Glomerular endothelial cell (primary cell): ENCODE measurements around the gene PRDM2. TPM values are rescaled to one million over a fixed set of nuclear protein-coding genes. Genes with fewer than 3 reads are reported as not detected.
"Not testable (repeated sequence)": the region's sequence is repeated elsewhere in the genome, so short reads cannot be mapped to it uniquely, and the experiment has no call there.

Source experiments
- DNase-seq: peaks from one replicate; pipeline ENCODE4 v3.0.0-alpha.2; 2011; ENCODE audit warnings: low read depth, low spot score; ENCODE audit errors: extremely low read depth
- total RNA-seq: library from RNA; depleted of rRNA; stranded (reverse); fragments of >200 nt; gene quantifications from 2 replicates; pipeline ENCODE4 v1.2.3, GENCODE V29; 2015

PRDM2 gene
- total RNA-seq, 1 donor from 2014 or later = 25.7 TPM

DNA sequence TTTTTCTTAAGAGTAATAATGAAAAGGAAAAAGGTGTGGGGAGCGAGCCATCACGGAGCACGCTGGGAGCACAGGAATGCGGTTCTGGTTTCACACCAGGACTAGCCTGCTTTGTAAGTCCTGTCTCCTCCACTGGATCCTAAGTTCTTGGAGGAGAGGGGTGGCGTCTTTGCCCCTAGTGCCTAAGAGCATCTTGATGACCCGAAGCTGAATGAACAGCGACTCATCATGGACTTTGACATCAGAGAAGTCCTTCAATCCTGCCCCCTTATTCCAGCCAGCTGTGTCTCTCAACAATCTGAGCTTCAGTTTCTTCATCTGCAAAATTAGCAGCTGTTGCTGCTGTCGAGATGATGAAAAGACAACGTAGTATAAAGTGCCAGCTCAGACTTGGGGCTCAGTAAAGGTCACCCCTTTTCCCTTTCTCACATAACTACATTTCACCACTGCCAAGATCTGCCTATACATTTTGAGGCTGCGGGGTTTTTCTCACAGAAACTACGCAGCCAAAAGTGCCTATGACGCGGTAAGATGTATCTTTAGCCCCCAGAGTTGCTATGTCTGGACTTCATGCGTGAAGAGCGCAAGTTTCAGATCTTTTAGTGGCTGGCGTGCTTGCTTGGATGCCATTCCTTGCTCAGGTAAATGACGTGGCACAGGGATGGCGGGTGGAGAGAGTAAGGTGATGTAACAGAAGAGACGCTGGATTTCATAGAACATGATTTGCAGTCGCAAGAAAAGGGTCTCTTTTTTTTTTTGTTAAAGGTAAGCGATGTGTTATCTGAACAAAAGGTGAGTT lies 4.9 kb upstream of the PRDM2 start:
- DNase-seq = no peak

DNA sequence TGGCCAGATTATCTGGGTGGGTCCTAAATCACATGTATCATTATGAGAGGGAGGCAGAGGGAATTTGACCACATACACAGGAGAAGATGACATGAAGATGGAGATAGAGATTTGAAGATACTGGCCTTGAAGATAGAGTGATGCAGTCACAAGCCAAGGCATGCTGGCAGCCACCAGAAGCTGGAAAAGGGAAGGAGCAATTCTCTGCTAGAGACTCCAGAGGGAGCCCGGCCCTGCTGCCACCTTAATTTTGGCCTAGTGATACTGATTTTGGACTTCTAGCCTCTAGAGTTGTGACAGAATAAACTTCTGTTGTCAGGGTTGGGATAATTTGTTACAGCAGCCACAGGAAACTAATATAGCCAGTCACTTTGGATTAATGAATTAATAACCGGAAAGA lies 2.2 kb upstream of the PRDM2 start:
- no peak for DNase-seq

DNA sequence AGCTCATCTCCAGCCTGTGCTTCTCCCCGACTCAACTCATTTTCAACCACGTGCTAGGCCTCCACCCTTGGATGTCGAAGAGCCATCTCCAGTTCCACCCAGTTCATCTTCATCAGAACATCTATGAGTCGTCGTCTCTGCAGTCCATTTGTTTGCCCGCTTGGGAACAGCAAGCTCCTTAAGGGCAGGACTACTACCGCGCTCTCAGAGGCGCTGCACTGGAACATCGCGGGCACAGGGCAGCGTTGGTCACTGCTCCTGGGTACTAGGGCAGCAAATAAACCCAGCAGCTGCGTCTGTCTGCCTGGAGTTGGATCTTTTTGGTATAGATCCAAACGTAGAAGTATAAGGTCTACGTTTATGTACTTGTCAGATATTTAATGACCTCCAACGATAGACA lies 478 bp upstream of the PRDM2 start:
- no peak for DNase-seq

DNA sequence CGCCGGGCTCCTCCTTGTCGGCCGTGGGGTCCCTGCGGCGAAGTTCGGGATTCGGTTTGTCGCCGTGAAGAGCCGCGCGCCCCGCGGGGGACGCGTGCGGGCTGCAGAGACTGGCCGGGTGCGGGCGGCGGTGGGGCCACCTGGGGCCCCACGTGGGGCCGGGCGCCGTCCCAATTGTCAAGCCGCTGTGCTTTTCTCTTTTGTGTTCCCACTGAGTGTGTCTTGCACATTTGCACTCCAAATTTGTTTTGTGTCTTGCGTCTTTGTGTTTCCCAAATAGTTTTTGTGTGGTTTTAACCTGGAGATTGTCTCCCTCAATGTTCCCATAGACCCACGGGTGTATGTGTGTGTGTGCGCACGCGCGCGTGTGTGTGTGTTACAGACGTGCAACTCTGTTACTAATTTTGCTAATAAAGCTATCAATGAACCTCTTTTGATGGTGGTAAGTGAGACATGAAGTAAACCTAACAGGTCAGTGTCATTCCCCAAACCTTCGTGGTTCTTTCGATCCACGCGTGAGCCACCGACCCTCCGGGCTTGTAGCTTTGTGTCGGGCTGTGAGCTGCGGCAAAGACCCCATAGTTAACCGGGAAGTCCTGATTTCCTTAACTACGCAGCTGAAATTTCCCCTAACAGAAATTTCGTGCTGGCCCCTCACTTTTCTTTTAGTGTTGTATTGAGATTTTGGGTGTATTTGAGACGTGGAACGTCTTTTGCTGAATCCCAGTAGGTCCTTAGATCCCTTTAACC lies 708 bp downstream of the PRDM2 start:
- no peak for DNase-seq

DNA sequence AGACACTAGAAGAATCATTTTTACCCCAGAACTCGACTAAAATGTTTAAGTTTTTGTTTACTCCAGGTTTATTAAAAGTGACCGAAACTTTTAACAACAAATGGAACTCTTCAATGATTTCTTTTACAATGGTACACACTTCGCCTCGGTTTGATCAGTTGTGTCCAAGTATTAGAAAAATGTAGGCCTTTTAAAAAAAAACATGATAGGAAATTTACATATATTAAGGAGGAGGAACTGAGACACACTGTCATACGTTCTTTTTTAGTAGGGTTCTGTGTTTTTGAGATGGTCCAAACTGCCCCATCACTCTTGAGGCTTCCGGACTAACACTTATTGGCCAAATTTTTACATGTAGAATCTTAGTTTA lies 1.3 kb downstream of the PRDM2 start:
- DNase-seq = no peak

DNA sequence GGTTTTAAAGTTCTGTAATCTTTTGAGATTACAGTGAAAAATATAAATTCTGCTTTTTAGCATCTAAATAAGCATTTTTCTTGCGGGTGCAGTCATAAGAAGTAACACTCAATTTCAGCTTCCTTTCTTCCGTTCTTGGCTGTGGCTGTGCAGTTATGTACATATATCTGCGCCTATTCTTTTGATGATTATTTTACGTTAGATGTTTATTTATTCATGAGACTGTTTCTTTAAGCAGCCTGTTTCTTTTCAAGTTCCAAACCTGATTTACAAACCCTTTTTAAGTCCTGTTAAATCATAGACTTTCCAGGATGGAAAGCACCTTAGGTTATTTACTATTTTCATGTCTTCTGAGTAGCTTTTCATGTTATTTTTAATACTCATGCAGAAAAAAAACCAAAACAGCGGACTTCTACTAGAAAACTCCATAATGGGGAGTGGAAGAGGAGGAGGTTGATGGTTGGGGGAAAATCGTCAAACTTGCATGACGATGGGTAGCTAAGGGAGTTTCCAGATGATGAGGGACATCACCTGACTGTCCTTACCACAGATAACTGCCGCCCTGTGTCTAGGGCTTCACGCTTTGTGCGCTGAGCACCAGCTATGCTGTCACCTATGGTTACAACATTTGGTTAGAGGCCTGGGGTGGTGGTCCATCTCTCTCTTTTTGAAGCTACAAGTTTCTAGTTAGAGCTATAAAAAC lies 2.6 kb downstream of the PRDM2 start:
- no peak for DNase-seq

DNA sequence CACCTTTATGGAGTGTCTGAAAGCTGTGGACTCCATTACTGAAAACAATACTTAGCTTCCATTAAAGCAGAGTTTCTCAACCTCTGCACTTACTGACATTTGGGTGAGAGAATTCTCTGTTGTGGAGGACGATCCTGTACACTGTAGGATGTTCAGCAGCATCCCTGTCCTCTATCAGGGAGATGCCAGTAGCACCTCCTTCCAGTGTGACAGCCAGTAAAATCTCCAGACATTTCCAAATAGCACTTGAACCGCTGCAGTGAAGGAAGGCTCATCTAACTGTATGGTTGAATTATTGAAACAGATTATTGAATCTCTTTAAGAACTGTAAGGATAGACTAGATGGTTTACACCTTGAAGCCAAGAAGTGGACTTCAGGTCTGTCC lies 3.1 kb downstream of the PRDM2 start:
- no peak for DNase-seq

DNA sequence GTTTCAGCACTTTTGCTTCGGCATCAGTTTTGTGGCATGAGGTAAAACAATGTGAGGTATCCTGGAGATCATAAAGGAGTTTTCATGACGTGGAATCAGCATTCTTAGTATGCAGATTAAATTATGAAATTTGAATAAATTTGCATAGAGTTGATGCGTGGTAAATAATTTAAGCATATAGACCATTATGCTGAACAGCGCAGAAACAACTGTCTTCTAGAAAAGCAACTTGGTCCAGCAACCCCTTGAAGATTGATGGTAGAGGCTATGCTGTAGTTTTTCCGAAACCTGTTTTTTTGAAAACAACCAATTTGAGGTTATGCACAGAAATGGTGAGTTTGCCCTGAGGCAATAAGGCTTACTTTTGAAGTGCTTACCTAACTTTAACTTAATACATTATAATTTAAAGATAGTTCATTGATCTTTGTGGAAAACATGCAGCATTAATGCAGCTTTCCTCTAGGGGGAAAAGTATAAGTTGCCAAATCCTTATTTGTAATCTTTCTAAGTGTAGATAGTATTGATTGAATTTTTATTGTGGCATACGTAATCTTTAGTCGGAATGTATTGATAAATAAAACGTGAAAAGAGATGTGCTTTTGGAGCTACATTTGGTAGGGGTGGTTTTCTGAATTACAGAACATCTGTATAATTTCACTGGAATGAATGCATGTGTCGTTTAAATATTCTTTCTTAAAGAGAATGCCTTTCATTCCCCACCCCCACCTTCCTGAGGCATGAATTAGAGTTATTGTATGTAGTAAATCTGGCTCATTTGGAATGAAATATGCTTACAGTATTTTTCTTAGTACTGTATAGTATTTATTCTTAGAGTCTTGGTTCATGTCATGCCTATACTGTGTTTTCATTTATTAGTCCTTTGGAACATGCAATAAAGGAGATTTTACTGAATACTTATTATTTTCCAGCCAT lies 3.8 kb downstream of the PRDM2 start:
- no peak for DNase-seq

DNA sequence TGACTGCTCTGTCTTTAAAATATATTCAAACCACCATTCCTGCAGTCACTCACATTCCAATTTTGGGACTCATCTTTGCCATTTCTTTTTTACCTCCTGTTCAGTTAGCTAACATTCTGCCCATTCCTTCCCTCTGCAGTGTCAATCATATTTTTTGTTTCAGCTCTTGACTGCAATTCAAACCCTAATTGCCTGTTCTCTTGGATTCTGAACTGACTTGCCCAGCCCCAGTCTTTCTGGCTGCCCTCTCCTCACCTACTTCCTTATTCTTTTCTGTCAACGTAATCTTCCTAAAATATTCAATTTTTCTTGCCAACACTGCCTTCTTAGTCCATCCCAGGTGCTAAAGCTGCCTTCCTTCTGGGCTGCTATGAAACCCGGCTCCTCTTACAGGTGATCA lies 6.1 kb downstream of the PRDM2 start:
- no peak for DNase-seq

DNA sequence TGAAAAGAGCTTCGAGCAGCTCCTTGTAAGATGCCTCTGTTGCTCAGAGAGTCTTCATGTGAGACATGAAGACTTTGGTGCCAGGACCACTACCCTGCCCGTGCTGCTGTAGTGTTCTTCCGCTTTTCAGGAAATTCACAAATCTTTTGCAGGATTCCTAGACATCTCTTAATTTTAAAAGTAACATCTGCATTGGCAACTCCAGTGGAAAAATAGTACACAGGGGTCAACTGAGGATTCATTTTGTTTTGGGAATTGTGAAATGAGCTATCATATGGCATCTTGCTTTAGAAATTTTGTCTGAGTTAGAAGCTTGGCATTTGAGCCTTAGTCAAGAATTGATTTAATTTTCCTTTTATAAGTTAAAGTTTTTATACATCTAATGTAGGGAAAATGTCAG lies 7.2 kb downstream of the PRDM2 start:
- no peak for DNase-seq

DNA sequence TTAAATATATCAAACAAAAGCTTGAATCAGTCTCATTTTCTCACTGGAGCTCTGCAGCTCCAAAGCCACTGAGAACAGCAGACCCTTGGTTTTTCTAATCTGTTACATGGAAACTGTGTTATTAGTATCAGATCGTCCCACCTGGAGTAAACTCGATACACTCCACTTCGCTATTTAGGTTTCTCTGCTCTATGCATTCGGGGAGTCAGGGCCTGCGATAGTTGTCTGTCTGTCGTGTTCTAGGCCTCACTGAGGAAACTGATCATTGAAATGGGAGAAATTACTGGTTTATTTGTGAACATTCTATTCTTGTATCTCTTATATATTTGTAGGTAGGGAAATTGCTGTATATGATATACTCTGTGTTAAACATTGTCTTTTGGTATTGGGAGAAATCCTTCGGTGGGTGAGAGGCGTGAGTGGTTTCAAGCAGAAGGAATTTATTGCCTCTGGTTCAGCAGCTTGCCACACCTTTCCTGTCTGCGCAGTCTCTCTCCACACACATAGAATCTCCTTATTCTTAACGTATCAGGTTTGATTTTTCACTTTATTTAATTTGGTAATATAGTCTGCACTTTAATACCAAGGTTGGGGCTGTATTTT lies 8.5 kb downstream of the PRDM2 start:
- DNase-seq = no peak

DNA sequence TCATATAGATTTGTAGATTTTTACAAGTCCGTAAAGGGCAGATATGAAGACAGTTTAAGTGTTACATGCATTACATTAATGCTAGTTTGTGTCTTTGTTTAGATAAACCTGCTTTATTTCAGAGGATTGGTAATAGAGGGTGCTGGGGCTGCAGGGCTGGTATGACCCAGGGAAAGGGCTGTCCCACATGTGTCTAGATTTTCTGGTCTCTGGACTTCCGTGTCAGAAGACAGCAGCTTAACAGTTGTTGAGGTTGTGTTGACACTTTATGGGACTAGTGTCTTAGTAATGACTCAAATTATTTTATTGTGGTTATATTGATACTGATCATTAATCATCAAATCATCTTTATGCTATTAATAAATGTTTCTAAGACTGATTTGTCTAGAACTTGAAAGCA lies 10.1 kb downstream of the PRDM2 start:
- DNase-seq = no peak

DNA sequence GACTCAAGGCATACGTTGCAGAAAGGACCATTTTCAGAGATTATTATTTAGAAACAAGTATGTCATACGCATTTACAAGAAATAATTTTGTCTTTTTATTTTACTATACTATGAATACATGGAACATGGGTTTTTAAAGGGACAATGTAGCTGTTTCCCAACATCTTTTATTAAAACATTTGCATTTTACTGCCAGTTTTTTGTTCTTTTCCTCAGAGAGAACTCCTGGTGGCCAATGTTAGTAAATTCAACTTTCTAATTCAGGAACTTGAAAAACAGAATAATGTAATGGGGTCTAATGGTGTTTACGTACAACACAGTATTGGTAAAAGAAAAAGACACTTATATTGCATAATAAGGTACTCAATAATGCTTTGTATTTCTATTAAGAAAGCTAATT lies 14.9 kb downstream of the PRDM2 start:
- no peak for DNase-seq

DNA sequence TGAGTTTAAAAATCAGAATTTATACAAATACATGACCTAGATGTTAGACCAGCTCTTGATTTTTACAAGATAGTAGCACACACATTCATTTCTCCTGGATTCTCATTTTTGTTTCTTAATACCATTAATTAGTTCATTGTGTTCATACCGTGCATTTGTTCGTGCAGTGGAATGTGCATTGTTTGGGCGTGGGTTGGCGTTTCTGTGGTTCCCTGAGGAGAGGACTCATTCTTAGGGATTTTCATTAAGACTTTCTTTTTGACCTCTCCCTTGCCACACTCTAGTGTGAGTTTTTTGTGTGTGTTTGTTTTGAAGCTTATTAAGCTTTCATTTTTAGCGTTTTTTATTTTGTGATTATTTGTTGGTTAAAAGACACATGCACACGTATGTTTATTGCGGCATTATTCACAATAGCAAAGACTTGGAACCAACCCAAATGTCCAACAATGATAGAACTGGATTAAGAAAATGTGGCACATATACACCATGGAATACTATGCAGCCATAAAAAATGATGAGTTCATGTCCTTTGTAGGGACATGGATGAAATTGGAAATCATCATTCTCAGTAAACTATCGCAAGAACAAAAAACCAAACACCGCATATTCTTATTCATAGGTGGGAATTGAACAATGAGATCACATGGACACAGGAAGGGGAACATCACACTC lies 15.8 kb downstream of the PRDM2 start:
- not testable (repeated sequence) for DNase-seq

DNA sequence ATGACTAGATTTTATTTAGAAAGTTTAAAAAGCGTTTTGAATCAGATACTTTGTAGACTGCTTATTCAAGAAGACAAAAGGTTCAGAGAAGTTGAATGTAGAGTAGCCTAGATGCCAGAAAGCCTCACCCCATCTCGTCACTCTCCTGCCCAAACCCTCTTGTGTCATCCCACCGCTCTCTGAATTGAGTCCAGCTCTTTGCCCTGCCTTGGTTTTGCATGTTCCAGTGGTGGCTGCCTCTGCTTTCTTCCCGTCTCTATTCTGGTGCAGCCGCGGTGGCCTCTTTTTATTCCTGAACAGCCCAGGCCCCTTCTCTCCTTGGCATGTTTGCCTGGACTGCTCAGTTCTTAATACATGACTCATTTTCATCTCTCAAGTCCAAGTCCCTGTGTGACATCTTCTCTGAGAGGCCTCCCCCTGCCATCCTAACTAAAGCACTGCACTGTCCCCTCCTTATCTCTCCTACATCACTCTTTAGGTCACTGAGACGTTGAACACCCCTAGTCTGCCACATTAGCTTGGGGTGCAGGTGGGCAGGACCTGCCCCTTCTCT lies 22.9 kb downstream of the PRDM2 start:
- no peak for DNase-seq

DNA sequence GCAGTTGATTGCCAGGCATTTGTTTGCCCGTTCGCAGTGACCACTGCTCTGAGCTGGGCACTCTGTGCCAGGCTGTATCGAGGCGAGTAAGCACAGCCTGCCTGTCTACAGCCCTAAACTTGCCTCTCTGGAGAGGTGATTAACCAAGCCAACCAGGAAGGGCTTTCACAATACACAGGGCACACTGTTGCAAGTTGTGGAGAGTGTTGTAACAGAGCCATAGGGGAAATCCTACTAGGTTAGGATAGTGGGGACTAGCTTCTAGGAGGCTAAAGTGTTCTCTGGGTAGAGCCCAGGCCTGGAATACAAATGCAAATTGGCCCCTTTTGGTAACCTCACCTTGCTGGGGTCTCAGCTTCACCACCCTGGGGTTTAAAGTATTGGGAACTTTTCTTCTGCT lies 23.8 kb downstream of the PRDM2 start:
- no peak for DNase-seq

DNA sequence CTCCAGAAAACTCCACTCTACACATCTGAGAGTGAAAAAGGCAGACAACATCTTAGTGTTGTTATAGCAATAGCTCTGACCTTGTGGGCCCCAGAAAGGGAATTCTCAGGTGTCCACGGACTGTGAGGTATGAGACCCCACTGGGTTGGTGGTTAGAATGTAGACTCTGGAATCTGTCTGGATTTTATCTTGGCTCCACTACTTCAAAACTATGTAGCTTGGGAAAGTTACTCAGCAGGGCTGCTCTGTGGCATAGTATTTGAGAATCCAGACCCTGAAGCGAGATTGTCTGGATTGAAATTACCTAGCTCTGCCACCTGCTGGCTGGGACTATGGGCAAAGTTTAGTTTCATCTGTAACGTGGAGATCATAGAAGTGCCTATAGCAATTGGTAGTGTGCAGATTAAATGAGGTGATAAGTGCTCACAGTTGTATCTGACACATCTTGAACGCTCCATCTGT lies 25.8 kb downstream of the PRDM2 start:
- DNase-seq = no peak

DNA sequence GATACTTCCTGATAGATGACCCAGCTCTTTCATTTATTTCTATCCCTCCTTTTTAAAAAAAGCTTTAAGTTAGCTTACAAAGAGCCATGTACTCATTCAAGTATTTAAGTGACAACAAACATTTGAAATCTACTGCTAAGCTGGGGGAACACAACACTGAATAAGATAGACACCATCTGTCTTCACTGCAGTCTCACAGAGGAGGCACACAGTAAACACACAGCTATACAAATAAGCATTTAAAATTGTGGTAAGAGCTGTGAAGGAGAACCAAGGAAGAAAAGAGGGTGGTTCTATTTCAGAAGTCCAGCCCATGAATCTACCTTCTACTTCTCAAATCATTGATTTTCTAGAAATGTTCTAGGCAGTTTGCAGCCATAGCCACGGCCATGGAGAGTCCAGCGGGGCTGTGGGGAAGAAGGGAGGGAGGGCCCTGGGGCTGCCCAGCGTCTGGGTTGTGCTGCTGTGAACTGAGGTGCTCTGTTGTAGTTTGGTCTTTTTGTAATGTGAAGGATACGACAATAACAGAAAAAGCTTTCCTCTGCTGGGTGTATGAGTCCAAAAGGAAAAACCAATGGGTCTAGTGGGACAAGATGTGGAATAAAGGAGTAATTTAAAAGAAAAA lies 28.2 kb downstream of the PRDM2 start:
- no peak for DNase-seq

DNA sequence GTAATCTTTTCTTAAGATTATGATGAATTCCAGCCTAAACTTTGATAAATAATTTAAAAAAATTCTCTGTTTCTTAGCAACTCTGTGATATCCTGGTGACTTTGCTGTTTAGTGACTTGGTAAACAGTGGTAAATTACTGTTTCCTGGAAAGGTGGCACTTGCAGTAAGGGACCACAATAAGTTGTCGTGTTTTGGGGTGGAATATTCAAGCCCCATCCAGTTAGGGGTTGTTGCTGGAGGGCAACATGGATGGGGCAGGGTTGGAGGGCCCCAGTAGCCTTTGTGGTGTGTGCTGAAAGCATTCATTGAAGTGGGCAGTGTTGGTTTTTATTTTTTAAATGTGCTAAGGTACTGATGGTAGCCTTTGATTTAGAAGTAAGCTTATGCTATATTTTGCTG lies 30.3 kb downstream of the PRDM2 start:
- DNase-seq = no peak
